B cell (primary cell): ENCODE results near the gene FRMD4B. TPM values are rescaled to one million over a fixed set of nuclear protein-coding genes. Genes with fewer than 3 reads are reported as not detected.

Experiments
- ATAC-seq: fragments of 200-7000 bp; cut with Tn5 transposase; one replicate; pipeline ENCODE4 v1.10.0; 2021; ENCODE audit warnings: low read depth, mild to moderate bottlenecking, moderate number of reproducible peaks, moderate library complexity
- CTCF ChIA-PET: fragments of 350-600 bp; sonication (Branson Sonifier 250); formaldehyde crosslinking; loops from one replicate; lab custom pipeline; 2021; ENCODE audit warnings: antibody characterized with exemption, inconsistent platforms; lab: Charles Lee
- POLR2A ChIA-PET: fragments of 350-600 bp; sonication (Branson Sonifier 250); formaldehyde crosslinking; loops from one replicate; lab custom pipeline; 2021; ENCODE audit warnings: antibody characterized with exemption; lab: Charles Lee
- DNase-seq: peaks from one replicate; pipeline ENCODE4 v3.0.0; 2013
- H2AFZ ChIP-seq: 2 replicates; pipeline ENCODE4 v1.6.1; 2012; ENCODE audit warnings: mild to moderate bottlenecking, low read depth, low read length; ENCODE audit not compliant: insufficient read depth, poor library complexity, severe bottlenecking
- H3K27ac ChIP-seq, 2 donors: 1 replicate in 1 of 2; 2 replicates in 1 of 2; pipeline ENCODE4 v1.5.1; 2012 to 2013; ENCODE audit warnings: low read length in 2 of 2, mild to moderate bottlenecking in 2 of 2, moderate library complexity in 1 of 2
- H3K27me3 ChIP-seq, 4 experiments: fragments of 200-600 bp in 1 of 4; sonication (generic) in 1 of 4; replicated peaks in 1 of 4; 1 replicate in 2 of 4; 2 replicates in 2 of 4; pipeline versions ENCODE4 v1.6.1 to v1.7.0; 2013 to 2016; ENCODE audit warnings: low read length in 3 of 4, mild to moderate bottlenecking in 2 of 4, mixed read lengths in 1 of 4, moderate library complexity in 1 of 4; ENCODE audit not compliant: insufficient read depth in 4 of 4, control insufficient read depth in 3 of 4; ENCODE audit errors: control extremely low read depth in 1 of 4
- H3K36me3 ChIP-seq, 2 experiments: replicated peaks in 1 of 2; 1 replicate in 1 of 2; 2 replicates in 1 of 2; pipeline versions ENCODE4 v1.6.1 to v1.7.1; 2013; ENCODE audit warnings: low read length in 1 of 2; ENCODE audit not compliant: insufficient read depth in 2 of 2, control insufficient read depth in 1 of 2; ENCODE audit errors: control extremely low read depth in 1 of 2, extremely low read depth in 1 of 2
- H3K4me1 ChIP-seq, 2 donors: fragments of 200-600 bp in 1 of 2; sonication (generic) in 1 of 2; 1 replicate in 1 of 2; 2 replicates in 1 of 2; pipeline versions ENCODE4 v1.5.1 to v1.6.1; 2013 to 2017; ENCODE audit warnings: low read length in 2 of 2; ENCODE audit not compliant: control insufficient read depth in 2 of 2, insufficient read depth in 2 of 2
- H3K4me2 ChIP-seq: replicated peaks from 2 replicates; pipeline ENCODE3; 2012; ENCODE audit warnings: mild to moderate bottlenecking, low read depth, low read length; ENCODE audit not compliant: poor library complexity, severe bottlenecking
- H3K4me3 ChIP-seq, 5 experiments: fragments of 200-600 bp in 1 of 5; sonication (generic) in 1 of 5; 1 replicate in 3 of 5; 2 replicates in 2 of 5; pipeline versions ENCODE4 v1.5.1 to v1.7.0; 2011 to 2016; ENCODE audit warnings: low read length in 4 of 5, mild to moderate bottlenecking in 4 of 5, low read depth in 2 of 5, control low read depth in 1 of 5, moderate library complexity in 1 of 5; ENCODE audit not compliant: insufficient read depth in 1 of 5; ENCODE audit errors: control extremely low read depth in 1 of 5, extremely low read depth in 1 of 5
- H3K79me2 ChIP-seq: fragments of 200-600 bp; sonication (generic); one replicate; pipeline ENCODE4 v1.6.0; 2016; ENCODE audit warnings: low read length; ENCODE audit not compliant: control insufficient read depth, insufficient read depth
- H3K9ac ChIP-seq: fragments of 200-600 bp; sonication (generic); 2 replicates; pipeline ENCODE4 v1.6.1; 2017; ENCODE audit warnings: mild to moderate bottlenecking, low read length, moderate library complexity
- H3K9me3 ChIP-seq, 3 donors: one replicate each; pipeline versions ENCODE4 v1.6.1 to v1.7.1; 2013; ENCODE audit warnings: low read length in 2 of 3; ENCODE audit not compliant: control insufficient read depth in 2 of 3, insufficient read depth in 1 of 3; ENCODE audit errors: control extremely low read depth in 1 of 3
- H4K20me1 ChIP-seq: 2 replicates; pipeline ENCODE4 v1.6.0; 2012; ENCODE audit warnings: mild to moderate bottlenecking, low read length; ENCODE audit not compliant: insufficient read depth, control insufficient read depth, poor library complexity, severe bottlenecking
- H3K27ac Mint-ChIP-seq: one replicate; pipeline ENCODE4 v1.8.0; 2021; ENCODE audit warnings: mixed read lengths
- H3K27me3 Mint-ChIP-seq: one replicate; pipeline ENCODE4 v1.8.0; 2021; ENCODE audit warnings: mixed read lengths
- H3K4me1 Mint-ChIP-seq: one replicate; pipeline ENCODE4 v1.8.0; 2021; ENCODE audit warnings: mixed read lengths
- H3K4me3 Mint-ChIP-seq: one replicate; pipeline ENCODE4 v1.8.0; 2021; ENCODE audit warnings: mixed read lengths
- H3K9me3 Mint-ChIP-seq: one replicate; pipeline ENCODE4 v1.8.0; 2022; ENCODE audit warnings: mixed read lengths; ENCODE audit not compliant: insufficient read depth
- EZH2 ChIP-seq: IDR thresholded peaks from 2 replicates; pipeline ENCODE4 v1.6.1; 2012; ENCODE audit warnings: borderline replicate concordance, low read depth, mild to moderate bottlenecking, moderate library complexity, low read length; ENCODE audit not compliant: insufficient read depth, poor library complexity, severe bottlenecking
- WGBS: methylation state at CpG from one replicate; pipeline ENCODE4 v1.1.5; 2013; ENCODE audit warnings: missing lambda C conversion rate; ENCODE audit not compliant: insufficient coverage; 5-methylcytosine and 5-hydroxymethylcytosine counted together
- intact Hi-C: fragments of 100-400 bp; cut with micrococcal nuclease; formaldehyde crosslinking; loops from one replicate; pipeline ENCODE4 v1.10.0; 2022
- polyA plus RNA-seq: library from polyadenylated mRNA; depleted of rRNA; stranded (reverse); fragments of >200 nt; gene quantifications from 2 replicates; pipeline ENCODE4 v1.2.3, GENCODE V29; 2012
- total RNA-seq, 2 donors: library from RNA; stranded (reverse); fragments of 120-200 nt in 1 of 2; gene quantifications; 1 replicate in 1 of 2; 2 replicates in 1 of 2; pipeline versions ENCODE4 v1.2.3 to v1.2.4, GENCODE V29; 2013 to 2022
- TF ChIP-seq, protein P1 (sequence below): fragments of 200-600 bp; IDR thresholded peaks from one replicate; pipeline ENCODE4 v1.8.0; 2022; ENCODE audit warnings: antibody characterized with exemption, mild to moderate bottlenecking

Gene FRMD4B
- total and polyA plus RNA-seq, 2 donors (not counting 1 experiment from before 2014, with no cell fraction given) = 0.06 to 0.20 TPM

DNA sequence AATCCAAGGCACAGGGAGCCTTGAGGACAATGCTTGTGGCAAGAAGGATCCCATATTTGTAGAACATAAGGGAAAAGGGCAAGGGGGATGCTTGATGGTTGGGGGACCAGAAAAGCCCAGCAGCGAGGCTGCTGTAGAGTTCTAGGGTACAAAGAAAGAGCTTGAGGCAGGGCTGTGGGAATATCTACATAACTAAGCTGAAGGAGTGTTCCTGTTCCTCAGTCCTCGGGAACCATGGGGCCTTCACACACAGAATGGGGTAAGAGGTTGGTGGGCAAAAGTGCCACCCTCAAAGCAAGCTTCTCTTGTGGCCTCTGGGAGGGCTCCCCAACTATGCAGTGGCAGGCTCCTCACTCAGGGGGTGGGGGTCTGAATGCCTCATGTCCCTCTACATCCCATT, 6.5 kb upstream of the FRMD4B start:
- Histone ChIP-seq H3K9ac (no peak overlapping the region), H3K4me2 (no peak overlapping the region), H3K36me3 (no peaks in the 10 kb centered on the region), H3K79me2 (no peaks in the 10 kb centered on the region), H3K4me1 (no peaks in the 10 kb centered on the region), H2AFZ (no peak overlapping the region), H4K20me1 (no peaks in the 10 kb centered on the region), H3K27ac (no peak overlapping the region), H3K27me3 (no peaks in the 10 kb centered on the region), H3K4me3 (no peak overlapping the region), H3K9me3 (peaks cover 0 to 4% (median 0%) of the 10 kb centered on the region in 3 donors)
- Mint-ChIP-seq H3K27me3 (peaks cover 29% of the 10 kb centered on the region), H3K4me1 (peaks cover 3% of the 10 kb centered on the region), H3K4me3 (no peak overlapping the region), H3K9me3 (no peaks in the 10 kb centered on the region), H3K27ac (no peak overlapping the region)
- ATAC-seq (no peak), DNase-seq (no peak)
- TF ChIP-seq, protein P1, sequence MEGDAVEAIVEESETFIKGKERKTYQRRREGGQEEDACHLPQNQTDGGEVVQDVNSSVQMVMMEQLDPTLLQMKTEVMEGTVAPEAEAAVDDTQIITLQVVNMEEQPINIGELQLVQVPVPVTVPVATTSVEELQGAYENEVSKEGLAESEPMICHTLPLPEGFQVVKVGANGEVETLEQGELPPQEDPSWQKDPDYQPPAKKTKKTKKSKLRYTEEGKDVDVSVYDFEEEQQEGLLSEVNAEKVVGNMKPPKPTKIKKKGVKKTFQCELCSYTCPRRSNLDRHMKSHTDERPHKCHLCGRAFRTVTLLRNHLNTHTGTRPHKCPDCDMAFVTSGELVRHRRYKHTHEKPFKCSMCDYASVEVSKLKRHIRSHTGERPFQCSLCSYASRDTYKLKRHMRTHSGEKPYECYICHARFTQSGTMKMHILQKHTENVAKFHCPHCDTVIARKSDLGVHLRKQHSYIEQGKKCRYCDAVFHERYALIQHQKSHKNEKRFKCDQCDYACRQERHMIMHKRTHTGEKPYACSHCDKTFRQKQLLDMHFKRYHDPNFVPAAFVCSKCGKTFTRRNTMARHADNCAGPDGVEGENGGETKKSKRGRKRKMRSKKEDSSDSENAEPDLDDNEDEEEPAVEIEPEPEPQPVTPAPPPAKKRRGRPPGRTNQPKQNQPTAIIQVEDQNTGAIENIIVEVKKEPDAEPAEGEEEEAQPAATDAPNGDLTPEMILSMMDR = no peak
- no peak for TF ChIP-seq EZH2
- ChIA-PET CTCF (no interaction called here), POLR2A (no interaction called here)
- intact Hi-C loops = no loop called here
- 100% methylated on average over 1 of the region's 2 CpGs for WGBS

DNA sequence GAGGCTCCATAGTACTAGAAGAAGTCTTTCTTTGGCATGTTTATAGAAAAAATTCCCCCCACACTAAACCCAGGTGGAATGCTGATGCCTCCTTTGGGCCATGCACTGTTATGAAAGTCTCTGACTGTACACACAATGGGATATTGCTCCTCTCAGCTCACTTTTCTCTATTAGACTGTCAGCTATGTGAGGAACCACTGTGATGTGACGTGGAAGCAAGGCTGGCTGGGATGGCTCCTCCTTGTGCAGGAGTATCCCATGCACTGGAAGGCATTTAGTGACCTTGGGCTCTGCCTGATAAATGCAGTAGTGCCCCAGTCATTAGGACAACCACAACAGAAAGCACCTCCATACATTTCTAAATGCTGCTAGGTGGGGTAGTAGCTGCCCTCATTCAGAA, 5.7 kb upstream of the FRMD4B start:
- ATAC-seq (no peak), DNase-seq (no peak)
- H3K4me1 Mint-ChIP-seq = peaks cover 5% of the 10 kb centered on the region
- POLR2A ChIA-PET = no interaction called here
- Histone ChIP-seq H3K4me1 (peaks cover 0 to under 1% of the 10 kb centered on the region in 2 donors), H2AFZ (no peak overlapping the region), H3K9ac (no peak overlapping the region), H3K36me3 (no peaks in the 10 kb centered on the region), H3K79me2 (no peaks in the 10 kb centered on the region), H4K20me1 (no peaks in the 10 kb centered on the region), H3K27ac (no peak overlapping the region), H3K4me3 (no peak overlapping the region), H3K4me2 (no peak overlapping the region), H3K27me3 (no peaks in the 10 kb centered on the region), H3K9me3 (peaks cover 0 to 4% (median 0%) of the 10 kb centered on the region in 3 donors)
- CTCF ChIA-PET = no interaction called here
- no peak for TF ChIP-seq EZH2
- TF ChIP-seq, protein P1 = no peak
- no peak overlapping the region for H3K27ac Mint-ChIP-seq
- H3K27me3 Mint-ChIP-seq = peaks cover 37% of the 10 kb centered on the region
- no CpG with 5 or more reads among the region's 1 CpG for WGBS
- no peak overlapping the region for H3K4me3 Mint-ChIP-seq
- intact Hi-C loops = no loop called here
- no peaks in the 10 kb centered on the region for H3K9me3 Mint-ChIP-seq
